Stromal cell of bone marrow (primary cell): ENCODE data around the gene ADCY9.
"Not testable (repeated sequence)": the region's sequence is repeated elsewhere in the genome, so short reads cannot be mapped to it uniquely, and the experiment has no call there.

Source experiments
- DNase-seq: peaks from one replicate; pipeline ENCODE4 v3.0.0-alpha.2; 2012; ENCODE audit warnings: low read depth

Gene ADCY9

DNA sequence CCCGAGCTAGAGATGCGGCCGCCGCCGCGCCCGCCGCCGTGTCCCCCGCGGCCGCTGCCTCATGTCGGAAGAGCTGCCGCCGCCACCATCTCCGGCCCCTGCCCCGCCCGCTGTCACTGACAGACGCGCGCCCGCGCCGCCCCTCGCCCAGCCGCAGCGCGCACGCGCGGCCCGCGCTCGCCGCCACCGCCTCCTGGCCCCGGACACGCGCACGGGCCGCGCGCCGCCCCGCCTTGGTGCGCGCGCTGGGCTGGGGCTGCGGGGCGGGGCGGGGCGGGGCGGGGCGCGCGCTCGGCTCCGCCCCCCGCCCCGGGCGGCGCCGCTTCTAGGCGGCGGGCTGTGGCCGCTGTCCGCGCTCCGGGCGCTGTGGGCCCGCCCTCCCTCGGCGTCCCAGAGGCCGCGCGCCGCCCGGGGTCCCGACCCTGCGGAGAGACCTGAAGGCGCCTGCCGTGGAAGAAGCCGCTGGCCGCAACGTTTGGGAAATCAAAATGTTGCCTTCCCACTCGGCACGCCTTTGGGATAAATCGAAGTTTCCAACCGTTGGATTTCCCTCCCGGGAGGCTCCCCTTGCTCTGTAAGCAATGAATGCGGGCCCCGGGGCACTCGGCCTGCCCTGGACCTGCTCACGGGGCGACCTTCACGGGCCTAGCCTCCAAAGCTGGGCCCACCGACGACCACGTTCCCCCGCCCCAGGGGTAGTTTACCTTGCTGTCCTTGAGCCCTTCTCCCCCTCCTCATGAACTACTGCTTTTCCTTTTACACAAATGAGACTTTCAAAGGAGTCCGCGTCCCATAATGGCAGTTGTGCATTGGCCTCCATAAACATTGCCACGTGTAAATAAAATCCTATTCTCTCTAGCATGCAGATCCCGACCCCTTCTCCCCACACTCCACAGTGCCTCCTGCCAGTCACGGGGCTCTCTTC is at the start of gene ADCY9:
Gene ADCY9 (minus strand): TSS at position 118 of the 925 bp plus-strand sequence. CDS start 1,000 bp downstream, outside the sequence.
- peak; percentile 56 for DNase-seq

DNA sequence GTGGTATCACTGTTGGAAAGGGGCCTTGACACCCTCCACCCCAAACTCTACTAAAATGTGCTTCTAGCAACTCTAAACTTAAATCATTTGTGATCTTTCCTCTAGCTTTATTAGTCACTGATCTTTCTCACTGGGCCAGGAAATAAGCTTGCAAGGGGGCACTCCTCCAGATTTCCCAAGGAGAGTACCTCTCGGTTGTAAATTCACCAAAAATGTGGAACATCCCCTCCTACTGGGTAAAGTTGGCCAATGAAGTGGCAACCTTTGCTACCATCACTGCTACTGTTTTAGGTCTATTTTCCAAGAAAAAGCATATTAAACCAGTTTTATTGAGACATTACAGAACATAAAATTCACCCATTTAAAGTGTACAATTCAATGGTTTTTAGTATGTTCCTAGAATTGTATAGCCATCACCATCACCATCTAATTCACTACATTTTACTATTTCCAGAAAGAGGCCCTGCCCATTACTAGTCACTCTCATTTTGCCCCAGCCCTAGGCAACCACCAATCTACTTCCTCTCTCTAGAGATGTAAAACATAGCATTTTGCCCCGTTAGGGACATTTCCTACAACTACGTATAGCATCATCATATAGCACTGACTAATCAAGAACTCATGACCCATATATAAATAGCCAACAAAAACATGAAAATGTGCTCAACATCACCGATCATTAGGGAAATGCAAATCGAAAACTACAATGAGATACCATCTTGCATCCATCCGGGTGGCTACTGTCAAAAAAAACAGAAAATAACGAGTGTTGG is 44.6 kb upstream of the ADCY9 start:
- no peak for DNase-seq

DNA sequence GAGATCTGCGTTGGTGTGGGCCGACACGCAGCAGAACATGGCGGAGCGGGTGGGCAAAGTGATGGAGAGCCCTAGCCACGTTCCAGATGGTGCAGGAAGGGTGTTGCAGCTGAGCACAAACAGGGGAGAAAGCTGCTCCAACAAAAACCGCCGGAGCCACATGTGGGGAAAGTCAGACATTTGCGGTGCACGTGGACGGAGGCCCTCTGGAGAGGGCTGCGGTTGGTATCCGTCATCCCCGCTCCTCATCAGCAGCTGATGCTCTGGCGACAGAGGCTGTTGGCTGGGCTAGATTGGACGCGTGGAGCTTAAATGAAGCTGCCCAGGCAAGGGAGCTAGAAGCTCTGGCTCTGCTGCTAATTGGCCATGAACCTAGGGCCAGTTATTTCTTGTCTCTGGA is 43.5 kb upstream of the ADCY9 start:
- no peak for DNase-seq

DNA sequence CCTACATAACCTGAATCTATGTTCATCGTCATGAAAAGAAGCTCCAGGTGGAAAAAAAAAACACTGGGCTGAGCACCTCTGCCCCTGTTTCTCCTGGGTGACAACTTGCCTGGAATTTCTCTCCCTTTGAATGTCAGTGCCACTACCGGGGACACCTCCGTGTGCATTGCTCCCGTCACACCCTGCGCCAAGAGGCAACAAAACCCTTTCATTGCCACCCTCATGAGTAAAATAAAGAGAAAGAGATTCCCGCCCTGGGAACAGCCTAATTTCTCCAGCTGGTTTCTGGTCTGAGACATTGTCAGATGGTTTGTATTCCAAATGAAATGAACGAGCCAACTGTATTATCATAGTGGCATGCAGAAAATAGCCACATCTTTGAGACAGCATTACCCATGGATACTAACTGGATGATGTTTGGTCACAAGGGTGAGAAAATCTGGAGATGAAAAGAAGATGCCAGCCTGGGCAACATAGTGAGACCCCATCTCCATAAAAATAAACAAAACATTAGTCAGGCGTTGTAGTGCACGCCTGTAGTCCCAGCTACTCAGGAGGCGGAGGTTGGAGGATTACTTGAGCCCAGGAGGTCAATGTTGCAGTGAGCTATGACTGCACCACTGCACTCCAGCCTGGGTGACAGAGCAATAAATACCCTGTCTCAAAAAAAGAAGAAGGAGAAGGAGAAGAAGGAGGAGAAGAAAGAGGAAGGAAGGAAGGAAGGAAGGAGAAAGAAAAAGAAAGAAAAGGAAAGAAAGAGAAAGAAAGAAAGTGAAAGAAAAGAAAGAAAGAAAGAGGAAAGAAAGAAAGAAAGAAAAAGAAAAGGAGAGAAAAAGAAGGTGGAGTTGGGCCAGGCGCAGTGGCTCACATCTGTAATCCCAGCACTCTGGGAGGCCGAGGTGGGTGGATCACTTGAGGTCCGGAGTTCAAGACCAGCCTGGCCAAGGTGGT is 42.2 kb upstream of the ADCY9 start:
- no peak for DNase-seq

DNA sequence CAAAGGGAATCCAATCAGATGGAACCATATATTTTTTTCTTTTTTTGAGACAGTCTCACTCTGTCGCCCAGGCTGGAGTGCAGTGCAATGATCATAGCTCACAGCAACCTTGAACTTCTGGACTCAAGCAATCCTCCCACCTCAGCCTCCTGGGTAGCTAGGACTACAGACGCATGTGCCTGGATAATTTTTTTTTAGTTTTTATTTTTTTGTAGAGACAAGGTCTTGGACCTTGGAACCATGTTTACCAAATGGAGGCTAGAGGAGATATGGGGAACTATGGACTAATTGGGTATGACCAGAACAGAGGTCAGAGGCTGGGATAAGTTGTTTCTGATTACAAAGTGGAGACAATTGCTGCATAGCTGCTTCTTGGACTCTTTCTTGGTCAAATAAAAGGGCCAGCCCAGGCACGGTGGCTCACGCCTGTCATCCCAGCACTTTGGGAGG is 41.2 kb upstream of the ADCY9 start:
- no peak for DNase-seq

DNA sequence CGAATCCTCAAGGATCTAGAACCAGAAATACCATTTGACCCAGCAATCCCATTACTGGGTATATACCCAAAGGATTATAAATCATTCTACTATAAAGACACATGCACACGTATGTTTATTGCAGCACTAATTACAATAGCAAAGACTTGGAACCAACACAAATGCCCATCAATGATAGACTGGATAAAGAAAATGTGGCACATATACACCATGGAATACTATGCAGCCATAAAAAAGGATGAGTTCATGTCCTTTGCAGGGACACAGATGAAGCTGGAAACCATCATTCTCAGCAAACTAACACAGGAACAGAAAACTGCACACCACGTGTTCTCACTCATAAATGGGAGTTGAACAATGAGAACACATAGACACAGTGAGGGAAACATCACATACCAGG is 40.3 kb upstream of the ADCY9 start:
- DNase-seq, result not testable (repeated sequence)

DNA sequence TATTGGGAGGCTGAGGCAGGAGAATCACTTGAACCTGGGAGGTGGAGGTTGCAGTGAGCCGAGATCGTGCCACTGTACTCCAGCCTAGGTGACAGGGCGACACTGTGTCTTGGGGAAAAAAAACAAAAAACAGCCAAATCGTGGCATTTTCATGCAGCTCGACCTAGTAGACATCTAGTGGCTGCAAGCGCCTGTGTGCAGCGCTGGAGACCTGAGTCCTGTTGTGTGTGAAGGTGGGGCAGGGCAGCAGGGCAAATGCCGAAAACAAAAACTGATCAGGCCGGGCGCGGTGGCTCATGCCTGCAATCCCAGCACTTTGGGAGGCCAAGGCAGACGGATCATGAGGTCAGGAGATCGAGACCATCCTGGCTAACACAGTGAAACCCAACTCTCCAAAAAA is 37.1 kb upstream of the ADCY9 start:
- not testable (repeated sequence) for DNase-seq

DNA sequence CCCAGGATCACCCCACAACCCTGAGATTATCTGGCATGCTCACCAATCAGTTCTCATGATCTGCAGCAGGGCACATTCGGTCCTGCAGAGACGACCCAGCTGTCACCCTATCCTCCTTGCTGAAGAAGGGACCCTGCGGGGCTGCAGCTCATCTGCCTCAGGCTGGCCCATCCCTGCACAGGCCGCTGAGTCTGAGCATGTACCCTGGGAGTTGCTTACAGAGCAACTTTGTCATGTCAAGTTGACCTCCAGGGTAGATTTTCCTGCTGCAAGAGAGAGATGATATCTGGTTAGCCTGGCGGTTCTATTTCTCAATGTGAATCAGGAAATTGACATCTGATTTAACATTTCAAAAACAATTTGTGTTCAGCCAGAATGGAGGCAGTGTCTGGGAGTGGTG is 36.0 kb upstream of the ADCY9 start:
- DNase-seq, result no peak

DNA sequence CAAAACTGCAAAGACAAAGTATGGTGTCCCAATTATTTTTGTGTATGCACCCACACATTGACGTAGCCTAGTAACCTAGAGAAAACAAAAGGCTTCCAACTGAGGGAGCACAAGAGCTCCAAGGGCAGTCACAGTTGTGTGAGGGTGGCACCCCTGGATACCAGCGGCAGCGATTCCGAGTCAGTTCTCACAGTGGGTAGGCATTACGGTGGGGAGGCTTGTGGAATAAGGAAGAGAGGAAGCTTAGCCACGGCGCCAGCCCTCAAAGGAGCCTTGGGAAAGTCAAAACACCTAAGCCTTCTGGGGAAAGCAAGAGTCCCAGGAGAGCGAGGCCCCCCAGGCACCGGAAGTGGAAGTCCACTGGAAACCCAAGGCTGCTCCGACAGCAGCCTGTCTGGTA is 31.0 kb upstream of the ADCY9 start:
- DNase-seq, result no peak

DNA sequence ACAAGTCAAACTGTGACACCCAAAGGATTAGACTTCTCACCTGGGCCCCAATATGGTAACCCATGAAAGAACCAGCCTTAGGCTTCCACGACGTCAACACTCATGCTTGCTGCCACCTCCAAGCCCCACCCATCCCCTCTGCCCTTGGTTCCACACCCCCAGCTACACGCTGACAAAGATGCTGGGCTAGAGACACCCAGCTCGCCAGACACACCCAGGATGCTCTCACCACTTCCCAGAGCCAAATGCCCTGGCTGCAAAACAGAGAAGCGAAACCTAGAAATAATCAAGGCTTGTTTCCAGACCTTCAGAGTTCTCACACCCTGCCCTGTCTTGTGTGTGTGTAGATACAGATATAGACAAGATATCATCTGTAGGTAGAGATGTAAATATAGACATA is 26.0 kb upstream of the ADCY9 start:
- no peak for DNase-seq

DNA sequence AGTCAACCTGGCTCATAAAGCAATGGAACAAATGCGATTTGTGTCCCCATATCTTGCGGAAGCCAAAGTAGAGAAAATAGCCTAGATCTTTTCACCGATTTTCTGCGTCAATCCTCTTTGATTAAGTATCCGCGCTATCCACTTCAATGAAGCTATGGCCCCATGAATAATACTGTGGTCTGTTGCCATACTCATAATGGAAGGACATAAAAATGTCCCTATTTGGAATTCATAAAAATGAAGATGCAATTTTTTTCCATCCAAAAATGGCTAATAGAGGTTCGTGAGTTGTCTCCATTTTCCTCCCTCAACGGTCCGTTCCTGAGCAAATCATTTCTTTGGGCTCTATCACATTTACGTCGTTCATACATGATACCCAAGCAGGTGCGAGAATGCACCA is 25.4 kb upstream of the ADCY9 start:
- DNase-seq, result no peak

DNA sequence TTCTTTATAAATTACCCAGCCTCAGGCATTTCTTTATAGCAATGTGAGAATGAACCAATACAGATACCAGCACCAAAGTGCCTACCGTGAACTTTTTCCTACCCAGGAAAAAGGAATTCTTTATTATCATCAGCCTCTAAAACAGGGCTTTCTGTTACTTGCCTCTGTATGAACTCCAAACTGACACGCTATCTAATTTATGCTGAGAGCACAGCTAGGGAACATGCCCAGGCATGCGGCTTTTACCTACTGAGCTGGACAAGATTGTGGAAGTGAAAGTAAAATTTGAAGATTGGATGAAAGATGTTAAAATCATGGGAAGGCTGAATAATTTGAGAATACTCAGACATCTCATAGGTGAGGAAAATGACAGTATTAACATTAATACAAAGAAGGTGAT is 24.4 kb upstream of the ADCY9 start:
- no peak for DNase-seq

DNA sequence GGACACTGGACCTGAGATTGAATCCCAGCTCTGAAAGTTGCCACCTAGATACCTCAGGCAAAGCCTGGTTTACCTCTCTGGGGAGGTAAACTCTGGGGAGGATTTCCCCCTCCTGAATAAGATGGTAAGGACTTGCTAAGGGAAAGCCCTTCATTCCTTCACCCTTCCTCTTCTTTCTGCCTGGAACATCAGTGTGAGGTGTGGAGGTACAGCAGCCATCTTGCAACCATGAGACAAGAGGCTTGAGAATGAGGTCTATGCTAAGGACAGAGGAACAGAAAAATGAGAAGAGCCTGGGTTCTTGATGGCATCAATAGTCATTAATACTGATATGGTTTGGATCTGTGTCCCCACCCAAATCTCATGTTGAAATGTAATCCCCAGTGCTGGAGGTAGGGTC is 23.7 kb upstream of the ADCY9 start:
- no peak for DNase-seq

DNA sequence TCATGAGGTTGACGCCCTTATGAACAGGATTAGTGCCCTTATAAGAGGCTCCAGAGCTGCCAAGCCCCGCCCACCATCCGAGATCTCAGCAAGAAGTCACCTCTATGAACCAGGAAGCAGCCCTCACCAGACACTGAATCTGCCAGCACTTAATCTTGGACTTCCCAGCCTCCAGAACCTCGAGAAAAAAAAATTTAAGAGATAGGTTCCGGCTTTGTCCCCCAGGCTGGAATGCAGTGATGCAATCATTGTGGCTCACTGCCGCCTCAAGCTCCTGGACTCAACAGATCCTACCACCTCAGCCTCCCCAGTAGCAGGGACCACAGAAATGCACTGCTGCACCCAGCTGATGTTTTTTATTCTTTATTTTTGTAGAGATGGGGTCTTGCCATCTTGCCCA is 22.5 kb upstream of the ADCY9 start:
- DNase-seq, result no peak

DNA sequence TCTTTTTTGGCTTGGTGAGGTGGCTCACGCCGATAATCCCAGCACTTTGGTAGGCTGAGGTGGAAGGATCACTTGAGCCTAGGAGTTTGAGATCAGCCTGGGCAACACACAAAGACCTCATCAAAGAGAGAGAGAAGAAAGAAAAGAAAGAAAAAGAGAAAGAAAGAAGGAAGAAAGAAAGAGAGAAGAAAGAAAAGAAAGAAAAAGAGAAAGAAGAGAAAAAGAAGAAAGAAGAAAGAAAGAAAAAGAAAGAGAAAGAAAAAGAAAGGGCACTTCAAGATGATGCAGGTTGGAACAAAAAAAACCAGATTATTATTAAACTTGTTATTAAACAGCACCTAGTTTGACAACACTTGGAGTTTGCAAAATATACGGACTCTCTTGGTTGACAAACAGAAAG is 21.2 kb upstream of the ADCY9 start:
- DNase-seq, result no peak

DNA sequence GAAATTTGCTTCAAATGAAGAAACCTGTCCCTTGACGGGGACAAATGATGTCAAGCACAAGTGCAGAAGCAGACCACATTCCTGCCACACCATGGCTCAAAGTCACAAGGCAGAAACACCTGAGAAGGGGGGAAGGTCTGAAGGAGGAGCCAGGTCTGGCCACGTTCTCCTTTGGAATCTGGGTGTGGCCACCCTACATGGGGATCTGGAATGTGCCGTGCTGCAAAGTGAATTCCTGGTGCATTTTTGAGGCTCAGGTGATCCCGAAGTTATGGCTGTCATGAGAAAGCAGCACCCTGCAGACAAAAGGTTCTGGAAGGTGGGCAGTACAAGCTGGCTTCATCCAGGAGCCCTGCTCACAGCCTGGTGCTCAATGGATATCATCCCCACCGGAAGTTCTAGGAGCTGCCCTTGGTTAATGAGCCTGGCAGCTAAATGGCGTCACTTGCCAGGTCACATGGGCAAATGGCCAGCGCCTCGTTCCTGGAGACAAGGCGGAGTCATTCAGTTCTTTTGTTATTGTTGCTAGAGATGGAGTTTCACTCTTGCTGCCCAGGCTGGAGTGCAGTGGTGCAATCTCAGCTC is 20.1 kb upstream of the ADCY9 start:
- no peak for DNase-seq

DNA sequence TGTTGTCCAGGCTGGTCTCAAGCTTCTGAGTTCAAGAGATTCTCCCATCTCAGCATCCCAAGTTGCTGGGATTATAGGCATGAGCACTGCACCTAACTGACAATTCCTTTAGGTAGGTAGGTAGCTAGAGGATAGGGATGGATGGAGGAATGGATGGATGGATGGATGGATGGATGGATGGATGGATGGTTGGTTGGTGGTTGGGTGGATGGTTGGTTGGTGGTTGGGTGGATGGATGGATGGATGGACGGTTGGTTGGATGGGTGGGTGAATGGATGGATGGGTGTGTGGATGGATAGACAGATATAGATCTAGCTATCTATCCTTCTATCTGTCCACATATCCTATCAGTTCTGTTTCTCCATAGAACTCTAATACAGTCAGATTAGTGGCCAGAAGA is 19.3 kb upstream of the ADCY9 start:
- DNase-seq, result no peak

DNA sequence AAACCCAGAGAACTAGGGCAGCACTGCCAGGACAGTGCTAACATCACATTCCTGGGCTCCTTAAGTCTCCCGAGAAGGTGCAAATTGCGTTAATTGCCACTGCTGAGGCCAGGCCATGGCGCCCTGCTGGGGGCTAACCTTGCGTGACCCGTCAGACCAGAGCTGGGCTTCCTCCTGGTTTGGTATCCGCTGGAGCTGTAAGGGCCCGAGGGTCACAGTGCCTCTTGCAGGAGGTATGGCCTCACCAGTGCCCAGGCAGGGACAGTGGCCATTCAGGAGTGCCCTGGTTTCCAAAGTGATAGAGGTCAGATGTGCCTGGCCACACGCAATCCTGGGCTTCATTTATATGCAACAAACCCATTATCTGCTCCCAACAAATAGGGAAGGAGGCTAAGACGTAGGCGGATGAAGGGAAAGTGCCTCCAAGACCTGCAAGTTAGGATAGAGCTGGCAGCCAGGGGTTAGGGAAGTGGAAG is 17.7 kb upstream of the ADCY9 start:
- DNase-seq, result no peak

DNA sequence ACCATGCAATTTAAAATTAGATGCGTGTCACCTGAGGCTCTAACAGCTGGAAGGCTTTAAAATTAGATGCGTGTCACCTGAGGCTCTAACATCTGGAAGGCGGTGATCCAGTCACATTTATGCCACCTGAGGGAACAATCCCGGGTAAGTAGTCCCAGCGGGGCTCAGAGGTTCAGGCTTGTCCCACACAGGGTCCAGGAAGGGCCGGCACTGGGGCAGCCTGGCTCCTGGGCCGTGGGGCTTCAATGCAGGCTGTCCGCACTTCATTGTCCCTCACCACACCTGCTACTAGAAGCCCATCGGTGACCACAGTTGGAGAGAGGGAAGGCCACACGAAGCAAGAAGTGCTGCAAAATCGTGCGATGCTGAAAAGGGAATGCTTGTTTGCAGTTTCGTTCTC is 15.4 kb upstream of the ADCY9 start:
- DNase-seq, result no peak

DNA sequence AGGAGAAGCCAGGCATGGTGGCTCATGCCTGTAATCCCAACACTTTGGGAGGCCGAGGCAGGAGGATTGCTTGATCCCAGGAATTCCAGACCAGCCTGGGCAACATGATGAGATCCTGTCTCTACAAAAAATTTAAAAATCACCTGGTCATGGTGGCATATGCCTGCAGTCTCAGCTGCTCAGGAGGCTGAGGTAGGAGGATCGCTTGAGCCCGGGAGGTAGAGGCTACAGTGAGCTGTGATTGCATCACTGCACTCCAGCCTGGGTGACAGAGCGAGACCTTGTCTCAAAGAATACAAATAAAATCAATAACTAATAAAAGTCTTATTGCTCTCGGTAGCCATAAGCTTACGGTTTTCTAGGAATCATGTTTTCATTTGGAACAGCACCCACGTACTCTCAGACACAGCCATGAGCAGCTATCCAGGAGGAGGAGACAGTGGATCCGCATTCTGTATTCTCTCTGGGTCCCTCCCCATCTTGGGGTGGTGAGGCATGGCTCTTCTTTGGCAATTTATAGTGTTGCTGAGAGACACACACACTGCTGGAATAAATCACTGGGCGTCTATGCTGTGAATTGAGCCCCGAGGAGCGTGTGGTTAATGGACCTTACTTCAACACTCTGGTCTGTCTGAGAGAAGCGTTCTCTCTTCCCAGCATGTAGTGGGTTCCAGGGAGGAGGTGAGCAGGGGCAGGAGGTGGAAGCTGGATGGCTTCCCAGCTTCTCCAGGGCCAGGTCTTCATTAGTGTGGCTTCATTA is 8.5 kb upstream of the ADCY9 start:
- DNase-seq, result no peak
